ENCODE measurements around the gene OXNAD1. TPM values are rescaled to one million over a fixed set of nuclear protein-coding genes. Genes with fewer than 3 reads are reported as not detected.

OXNAD1 gene
- total and polyA plus RNA-seq, 2 of the 13 experiments (the other 11 are each of a cell fraction or from before 2014, with no cell fraction given): 9.9 to 18.8 TPM

DNA sequence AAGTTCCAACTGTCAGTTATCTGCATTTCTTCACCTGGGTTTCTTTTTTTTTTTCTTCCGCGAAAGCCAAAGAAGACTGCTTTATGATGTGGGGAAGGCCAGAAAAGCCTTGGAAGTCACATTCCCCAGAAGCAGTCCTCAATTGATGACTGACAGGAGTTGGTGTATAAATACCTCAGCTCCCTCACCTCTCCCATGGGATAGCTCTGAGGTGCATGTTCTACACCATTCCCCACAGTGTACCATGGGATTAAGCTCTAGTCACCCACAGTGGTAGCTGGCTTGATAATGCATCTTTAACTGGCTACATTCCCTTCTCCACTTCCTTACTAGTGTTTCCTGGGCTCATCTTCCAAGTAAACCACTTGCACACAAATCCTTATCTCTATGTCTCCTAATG lies 30.7 kb upstream of the OXNAD1 start:
- in situ Hi-C loops (cut with HindIII; ENCODE audit: extremely low pct_ligation_motif_present, low pct_unique_long_range_greater_than_20kb): loop anchor here (25.0 kb wide), 1 partner anchor 597 kb away; no protein-coding TSS in a partner anchor
- Histone ChIP-seq H3K36me3 (replicated peaks in 1 of 2; ENCODE audit: control insufficient read depth in 1 of 2, insufficient read depth in 2 of 2, low read length in 2 of 2) (no peaks in the 10 kb centered on the region), H3K79me2 (ENCODE audit: insufficient read depth, low read length) (no peaks in the 10 kb centered on the region), H3K9me3 (ENCODE audit: low read length) (no peaks in the 10 kb centered on the region), H2AFZ (ENCODE audit: low read length) (no peak overlapping the region), H3K9ac (ENCODE audit: insufficient read depth, low read depth, low read length) (no peak overlapping the region), H3K27me3 (ENCODE audit: control insufficient read depth in 1 of 2, insufficient read depth in 2 of 2, low read length in 2 of 2) (no peaks in the 10 kb centered on the region), H3K4me1 (ENCODE audit: insufficient read depth, low read length) (no peaks in the 10 kb centered on the region), H3K4me3 (replicated peaks in 1 of 3; ENCODE audit: insufficient read depth in 1 of 3, low read depth in 2 of 3, low read length in 3 of 3) (no peak overlapping the region), H3K4me2 (ENCODE audit: low read depth, low read length) (no peak overlapping the region), H3K27ac (ENCODE audit: extremely low read length, insufficient read depth, low read length) (no peak overlapping the region), H4K20me1 (ENCODE audit: insufficient read depth, low read length) (no peaks in the 10 kb centered on the region)
- ChIA-PET POLR2A (no interaction called here), CTCF (ENCODE audit: low intra/inter-chr PET ratio, low total read pairs) (interaction anchor here (1.2 kb wide), 1 partner anchor 13 kb away, joined by 3 read pairs; no protein-coding TSS in a partner anchor)
- DNase-seq (ENCODE audit: low spot score) (no peak), FAIRE-seq (no peak), ATAC-seq (no peak)
- WGBS (ENCODE audit: low lambda C conversion rate): 98% methylated on average over 2 of the region's 2 CpGs
- intact Hi-C loops (cut with micrococcal nuclease; ENCODE audit: unreplicated experiment): no loop called here
- TF ChIP-seq ZFP36L1 (CRISPR knock-in tag; IDR thresholded peaks at IDR 0.05) (no peak), SP4 (CRISPR knock-in tag; IDR thresholded peaks at IDR 0.05) (no peak)
- BruUV-seq (replicated peaks): no TSS peak

DNA sequence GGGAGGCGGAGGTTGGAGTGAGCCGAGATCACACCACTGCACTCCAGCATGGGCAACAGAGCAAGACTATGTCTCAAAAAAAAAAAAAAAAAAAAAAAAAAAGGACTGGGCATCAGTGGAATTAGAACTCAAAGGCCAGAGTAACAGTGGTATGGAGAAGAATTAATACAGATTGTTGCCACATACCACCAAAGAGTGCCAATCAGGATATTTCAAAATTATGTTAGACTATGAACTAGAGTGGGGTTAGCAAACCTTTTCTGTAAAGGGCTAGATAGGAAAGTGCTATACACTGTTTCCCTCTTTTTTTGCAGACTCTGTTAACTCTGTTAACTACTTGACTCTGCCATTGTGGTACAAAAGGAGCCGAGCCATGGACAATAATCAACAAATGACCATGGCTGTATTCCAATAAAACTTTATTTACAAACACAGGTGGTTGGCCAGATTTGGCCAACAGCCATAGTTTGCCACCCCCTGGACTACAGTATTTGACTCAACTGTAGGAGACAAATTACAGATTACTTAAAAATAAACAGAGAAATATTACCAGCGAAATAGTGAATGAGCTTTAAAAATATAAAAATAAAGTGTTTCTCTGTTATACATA lies 28.9 kb upstream of the OXNAD1 start:
- ChIA-PET POLR2A (interaction anchor here (1.1 kb wide), 1 partner anchor 11 kb away, joined by 3 read pairs; no protein-coding TSS in a partner anchor), CTCF (ENCODE audit: low intra/inter-chr PET ratio, low total read pairs) (no interaction called here)
- Histone ChIP-seq H3K4me3 (replicated peaks in 1 of 3; ENCODE audit: insufficient read depth in 1 of 3, low read depth in 2 of 3, low read length in 3 of 3) (no peak overlapping the region), H3K9me3 (ENCODE audit: low read length) (no peaks in the 10 kb centered on the region), H3K27ac (ENCODE audit: extremely low read length, insufficient read depth, low read length) (no peak overlapping the region), H3K9ac (ENCODE audit: insufficient read depth, low read depth, low read length) (no peak overlapping the region), H3K36me3 (replicated peaks in 1 of 2; ENCODE audit: control insufficient read depth in 1 of 2, insufficient read depth in 2 of 2, low read length in 2 of 2) (no peaks in the 10 kb centered on the region), H3K79me2 (ENCODE audit: insufficient read depth, low read length) (no peaks in the 10 kb centered on the region), H3K27me3 (ENCODE audit: control insufficient read depth in 1 of 2, insufficient read depth in 2 of 2, low read length in 2 of 2) (0 out of 5 replicates have a peak, but pooled peaks cover 0 to 10% of the 10 kb centered on the region in 2 experiments), H3K4me1 (ENCODE audit: insufficient read depth, low read length) (no peaks in the 10 kb centered on the region), H4K20me1 (ENCODE audit: insufficient read depth, low read length) (no peaks in the 10 kb centered on the region), H3K4me2 (ENCODE audit: low read depth, low read length) (no peak overlapping the region), H2AFZ (ENCODE audit: low read length) (no peak overlapping the region)
- intact Hi-C loops (cut with micrococcal nuclease; ENCODE audit: unreplicated experiment): no loop called here
- TF ChIP-seq ZNF747 (CRISPR knock-in tag; IDR thresholded peaks at IDR 0.05; ENCODE audit: borderline replicate concordance) (no peak), CHD4 (IDR thresholded peaks at IDR 0.05; ENCODE audit: borderline replicate concordance, low read length) (no peak), ZNF451 (CRISPR knock-in tag; IDR thresholded peaks at IDR 0.05) (no peak), ZSCAN21 (CRISPR knock-in tag; IDR thresholded peaks at IDR 0.05; ENCODE audit: borderline replicate concordance) (no peak)
- TF ChIP-seq, protein P1, sequence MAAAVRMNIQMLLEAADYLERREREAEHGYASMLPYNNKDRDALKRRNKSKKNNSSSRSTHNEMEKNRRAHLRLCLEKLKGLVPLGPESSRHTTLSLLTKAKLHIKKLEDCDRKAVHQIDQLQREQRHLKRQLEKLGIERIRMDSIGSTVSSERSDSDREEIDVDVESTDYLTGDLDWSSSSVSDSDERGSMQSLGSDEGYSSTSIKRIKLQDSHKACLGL (CRISPR knock-in tag; IDR thresholded peaks at IDR 0.05): no peak
- no TSS peak for BruUV-seq (replicated peaks)
- WGBS (ENCODE audit: low lambda C conversion rate): 57% methylated on average over 4 of the region's 4 CpGs
- in situ Hi-C loops (cut with HindIII; ENCODE audit: extremely low pct_ligation_motif_present, low pct_unique_long_range_greater_than_20kb): loop anchor here (25.0 kb wide), 1 partner anchor 599 kb away; no protein-coding TSS in a partner anchor
- FAIRE-seq (no peak), ATAC-seq (no peak), DNase-seq (ENCODE audit: low spot score) (no peak)

All from HepG2 (cell line).